ENCODE results near the gene SERF2. TPM values are rescaled to one million over a fixed set of nuclear protein-coding genes. Genes with fewer than 3 reads are reported as not detected.
"Not testable (repeated sequence)": the region's sequence is repeated elsewhere in the genome, so short reads cannot be mapped to it uniquely, and the experiment has no call there.

SERF2 gene
- total RNA-seq, 1 experiment from 2014 or later: 358 TPM

DNA sequence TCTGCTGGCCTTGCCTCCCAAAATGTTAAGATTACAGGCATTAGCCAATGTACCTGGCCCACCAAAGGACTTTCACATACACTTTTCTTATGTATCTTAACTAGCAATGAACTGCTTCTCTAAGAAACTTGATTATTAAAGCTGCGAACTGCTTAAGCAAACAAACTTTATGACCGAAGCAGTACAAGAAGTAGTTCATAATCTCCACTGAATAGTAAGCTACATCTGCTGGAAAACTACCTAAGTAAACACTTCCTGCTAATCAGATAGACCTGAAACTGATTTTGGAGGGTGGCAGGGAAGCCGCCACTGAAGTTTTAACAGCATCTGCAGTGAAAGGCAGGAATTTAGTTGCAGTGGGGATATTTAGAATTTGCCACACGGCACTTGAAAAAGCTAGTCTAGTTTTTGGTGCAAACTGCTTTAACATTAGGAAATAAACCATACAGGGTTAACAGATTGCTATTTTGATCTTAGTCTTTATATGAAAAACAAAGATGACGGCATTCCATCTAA, 16.4 kb downstream of the SERF2 start:
- no peak for DNase-seq
- TF ChIP-seq, protein P1, sequence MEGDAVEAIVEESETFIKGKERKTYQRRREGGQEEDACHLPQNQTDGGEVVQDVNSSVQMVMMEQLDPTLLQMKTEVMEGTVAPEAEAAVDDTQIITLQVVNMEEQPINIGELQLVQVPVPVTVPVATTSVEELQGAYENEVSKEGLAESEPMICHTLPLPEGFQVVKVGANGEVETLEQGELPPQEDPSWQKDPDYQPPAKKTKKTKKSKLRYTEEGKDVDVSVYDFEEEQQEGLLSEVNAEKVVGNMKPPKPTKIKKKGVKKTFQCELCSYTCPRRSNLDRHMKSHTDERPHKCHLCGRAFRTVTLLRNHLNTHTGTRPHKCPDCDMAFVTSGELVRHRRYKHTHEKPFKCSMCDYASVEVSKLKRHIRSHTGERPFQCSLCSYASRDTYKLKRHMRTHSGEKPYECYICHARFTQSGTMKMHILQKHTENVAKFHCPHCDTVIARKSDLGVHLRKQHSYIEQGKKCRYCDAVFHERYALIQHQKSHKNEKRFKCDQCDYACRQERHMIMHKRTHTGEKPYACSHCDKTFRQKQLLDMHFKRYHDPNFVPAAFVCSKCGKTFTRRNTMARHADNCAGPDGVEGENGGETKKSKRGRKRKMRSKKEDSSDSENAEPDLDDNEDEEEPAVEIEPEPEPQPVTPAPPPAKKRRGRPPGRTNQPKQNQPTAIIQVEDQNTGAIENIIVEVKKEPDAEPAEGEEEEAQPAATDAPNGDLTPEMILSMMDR (IDR thresholded peaks at IDR 0.05; ENCODE audit: unreplicated experiment): no peak
- intact Hi-C loops (cut with micrococcal nuclease; ENCODE audit: unreplicated experiment): no loop called here
- H3K4me1 Mint-ChIP-seq (ENCODE audit: low read depth, unreplicated experiment): no peaks in the 10 kb centered on the region
- no peaks in the 10 kb centered on the region for H3K27me3 Mint-ChIP-seq (ENCODE audit: unreplicated experiment)
- no peak overlapping the region for H3K4me3 Mint-ChIP-seq (ENCODE audit: low read depth, unreplicated experiment)
- CTCF ChIA-PET: no interaction called here
- H3K36me3 Mint-ChIP-seq (ENCODE audit: insufficient read depth, unreplicated experiment): peaks cover 22% of the 10 kb centered on the region
- BruUV-seq (replicated peaks): no TSS peak
- H3K9me3 Mint-ChIP-seq (ENCODE audit: low read depth, unreplicated experiment): no peaks in the 10 kb centered on the region
- no peak overlapping the region for H3K27ac Mint-ChIP-seq (ENCODE audit: unreplicated experiment)

- Mint-ChIP-seq H3K36me3 (ENCODE audit: insufficient read depth, unreplicated experiment) (peaks cover 22% of the 10 kb centered on the region), H3K4me1 (ENCODE audit: low read depth, unreplicated experiment) (no peaks in the 10 kb centered on the region), H3K27ac (ENCODE audit: unreplicated experiment) (no peak overlapping the region), H3K4me3 (ENCODE audit: low read depth, unreplicated experiment) (no peak overlapping the region), H3K27me3 (ENCODE audit: unreplicated experiment) (no peaks in the 10 kb centered on the region), H3K9me3 (ENCODE audit: low read depth, unreplicated experiment) (no peaks in the 10 kb centered on the region)
- CTCF ChIA-PET: interaction anchor here (0.7 kb wide), 1 partner anchor 20 kb away, joined by 7 read pairs; no protein-coding TSS in a partner anchor
- TF ChIP-seq, protein P1 (IDR thresholded peaks at IDR 0.05; ENCODE audit: unreplicated experiment): no peak
- BruUV-seq (replicated peaks): no TSS peak
- intact Hi-C loops (cut with micrococcal nuclease; ENCODE audit: unreplicated experiment): no loop called here
- DNase-seq: no peak
Measured at GRCh38 chr15:43808960-43809678, 17.0 kb downstream of the SERF2 start.

- H3K4me3 Mint-ChIP-seq (ENCODE audit: low read depth, unreplicated experiment); CTCF ChIA-PET; H3K4me1 Mint-ChIP-seq (ENCODE audit: low read depth, unreplicated experiment); DNase-seq; intact Hi-C loops (cut with micrococcal nuclease; ENCODE audit: unreplicated experiment); H3K9me3 Mint-ChIP-seq (ENCODE audit: low read depth, unreplicated experiment); BruUV-seq (replicated peaks); H3K27ac Mint-ChIP-seq (ENCODE audit: unreplicated experiment); H3K27me3 Mint-ChIP-seq (ENCODE audit: unreplicated experiment): not testable (repeated sequence)
- H3K36me3 Mint-ChIP-seq (ENCODE audit: insufficient read depth, unreplicated experiment): peaks cover 16% of the 10 kb centered on the region
Measured at GRCh38 chr15:43815064-43815463, 22.9 kb downstream of the SERF2 start.

DNA sequence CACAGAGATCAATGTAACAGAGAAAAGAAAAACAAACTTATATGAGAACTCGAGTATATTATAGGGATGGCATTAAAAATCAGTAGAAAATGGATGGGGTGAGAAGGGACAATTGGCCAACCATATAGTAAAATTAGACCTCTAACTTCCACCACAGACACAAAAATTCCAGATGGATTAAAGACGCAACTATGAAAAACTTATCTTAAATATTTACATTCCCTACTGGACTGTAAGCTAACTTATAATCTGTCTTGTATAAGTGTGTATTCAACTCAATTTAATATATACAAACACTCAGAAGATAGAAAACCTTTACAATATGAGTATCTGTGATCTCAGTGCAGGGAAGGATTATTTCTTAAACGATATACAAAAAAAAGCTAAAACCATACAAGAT, 29.4 kb downstream of the SERF2 start:
- H3K36me3 Mint-ChIP-seq (ENCODE audit: insufficient read depth, unreplicated experiment): peaks cover 17% of the 10 kb centered on the region
- no peaks in the 10 kb centered on the region for H3K4me1 Mint-ChIP-seq (ENCODE audit: low read depth, unreplicated experiment)
- no peaks in the 10 kb centered on the region for H3K9me3 Mint-ChIP-seq (ENCODE audit: low read depth, unreplicated experiment)
- TF ChIP-seq, protein P1 (IDR thresholded peaks at IDR 0.05; ENCODE audit: unreplicated experiment): no peak
- CTCF ChIA-PET: no interaction called here
- no peaks in the 10 kb centered on the region for H3K27me3 Mint-ChIP-seq (ENCODE audit: unreplicated experiment)
- no peak for DNase-seq
- no peak overlapping the region for H3K27ac Mint-ChIP-seq (ENCODE audit: unreplicated experiment)
- intact Hi-C loops (cut with micrococcal nuclease; ENCODE audit: unreplicated experiment): no loop called here
- BruUV-seq (replicated peaks): no TSS peak
- H3K4me3 Mint-ChIP-seq (ENCODE audit: low read depth, unreplicated experiment): no peak overlapping the region

All from Calu3 (cell line).